Measurements from ENCODE around the gene SREBF1. TPM values are rescaled to one million over a fixed set of nuclear protein-coding genes. Genes with fewer than 3 reads are reported as not detected.

Gene SREBF1
- total and polyA plus RNA-seq, 2 of the 8 experiments (the other 6 are each of a cell fraction or from before 2014, with no cell fraction given): 28.6 to 70.8 TPM

DNA sequence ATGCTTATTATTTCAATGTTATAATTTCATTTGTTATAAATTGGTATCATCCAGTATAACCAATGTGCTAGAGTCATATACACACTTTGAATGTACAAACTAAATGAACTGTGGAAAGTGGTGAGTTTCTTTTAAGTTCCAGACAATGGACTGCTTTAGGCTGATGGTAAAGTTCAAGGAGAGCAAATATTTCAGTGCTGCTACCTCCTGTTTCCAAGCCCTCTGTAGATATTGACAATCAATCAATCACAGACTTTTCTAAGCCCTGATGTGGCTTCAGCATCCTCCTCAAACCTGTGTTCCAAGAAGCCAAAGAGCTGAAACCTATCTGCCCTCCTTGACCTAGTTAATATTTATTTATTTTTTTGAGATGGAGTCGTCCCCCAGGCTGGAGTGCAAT, 28.2 kb upstream of the SREBF1 start:
- no peak for FAIRE-seq
- H3K23ac ChIP-seq (ENCODE audit: insufficient read length): no peak overlapping the region
- H3K27ac ChIP-seq (ENCODE audit: low read depth, low read length): no peak overlapping the region
- DNase-seq (ENCODE audit: low read depth in 1 of 2, low spot score in 2 of 2): no peak
- peaks cover 7 to 18% (median 10%) of the 10 kb centered on the region in 4 experiments for H3K4me1 ChIP-seq (replicated peaks in 1 of 4; ENCODE audit: control insufficient read depth in 3 of 4, insufficient read depth in 4 of 4, low read length in 3 of 4)
- H3K18ac ChIP-seq (ENCODE audit: extremely low read depth, low read length): no peak overlapping the region
- no peak overlapping the region for H3K56ac ChIP-seq (replicated peaks; ENCODE audit: insufficient read length, low read depth, low read length)
- no peak overlapping the region for H2AFZ ChIP-seq (ENCODE audit: low read length)
- H3K79me1 ChIP-seq (ENCODE audit: low read depth, low read length): no peaks in the 10 kb centered on the region
- no peak overlapping the region for H3K9ac ChIP-seq (replicated peaks in 1 of 4; ENCODE audit: extremely low read depth in 1 of 4, low read depth in 3 of 4, low read length in 3 of 4)
- H2BK20ac ChIP-seq (ENCODE audit: low read length): no peak overlapping the region
- no peaks in the 10 kb centered on the region for H3K9me3 ChIP-seq (ENCODE audit: insufficient read depth in 2 of 2, low read depth in 1 of 2, low read length in 1 of 2)
- H4K5ac ChIP-seq (ENCODE audit: insufficient read length, low read depth, low read length): no peak overlapping the region
- H2BK12ac ChIP-seq (ENCODE audit: low read depth, low read length): no peak overlapping the region
- H3K4ac ChIP-seq (replicated peaks; ENCODE audit: insufficient read length, low read depth, low read length): no peak overlapping the region
- no peak overlapping the region for H2AK5ac ChIP-seq (ENCODE audit: low read depth, low read length)
- H4K91ac ChIP-seq (replicated peaks; ENCODE audit: insufficient read length, low read length): no peak overlapping the region
- H3K14ac ChIP-seq (ENCODE audit: insufficient read length): no peak overlapping the region
- H3K4me3 ChIP-seq (ENCODE audit: extremely low read depth in 1 of 4, insufficient read depth in 2 of 4, low read depth in 3 of 4, low read length in 4 of 4): no peak overlapping the region
- no peak overlapping the region for H2BK15ac ChIP-seq (ENCODE audit: low read length)
- H3K4me2 ChIP-seq (ENCODE audit: insufficient read depth in 1 of 2, low read depth in 2 of 2, low read length in 2 of 2): no peak overlapping the region
- H3K36me3 ChIP-seq (ENCODE audit: control insufficient read depth in 2 of 4, insufficient read depth in 4 of 4, low read length in 3 of 4): no peaks in the 10 kb centered on the region
- H3K23me2 ChIP-seq (ENCODE audit: low read depth, low read length): no peaks in the 10 kb centered on the region
- POLR2A ChIA-PET (ENCODE audit: partially characterized antibody): interaction anchor here (1.2 to 4.4 kb wide), 2 partner anchors 28 to 56 kb away, joined by 3 to 21 read pairs; partner anchors contain the start of gene SREBF1
- no peak overlapping the region for H2BK120ac ChIP-seq (replicated peaks; ENCODE audit: low read depth, low read length)
- CTCF ChIA-PET (ENCODE audit: partially characterized antibody): interaction anchor here (0.8 to 26.2 kb wide), 3 partner anchors 19 to 114 kb away, joined by 3 to 404 read pairs (median 375); no protein-coding TSS in a partner anchor
- H3K79me2 ChIP-seq (ENCODE audit: control insufficient read depth in 1 of 2, insufficient read depth in 2 of 2, low read length in 2 of 2): no peaks in the 10 kb centered on the region
- WGBS, 2 experiments (ENCODE audit: extremely low coverage in 1 of 2, insufficient coverage in 1 of 2, insufficient read length in 1 of 2, insufficient replicate concordance in 2 of 2, low coverage in 1 of 2, low lambda C conversion rate in 2 of 2, missing lambda C conversion rate in 1 of 2): 100% methylated on average over 1 of the region's 1 CpG; no CpG with 5 or more reads in 1 of the 2 experiments
- TF ChIP-seq TCF12 (IDR thresholded peaks at IDR 0.05; ENCODE audit: low read depth, low read length) (no peak), SIX5 (IDR thresholded peaks at IDR 0.05; ENCODE audit: low read depth, low read length) (no peak), EP300 (IDR thresholded peaks at IDR 0.05; ENCODE audit: borderline replicate concordance in 1 of 2, low read depth in 2 of 2, low read length in 2 of 2) (no peak), CREB1 (IDR thresholded peaks at IDR 0.05) (no peak), CEBPB (IDR thresholded peaks at IDR 0.05; ENCODE audit: low read depth, low read length) (no peak), HDAC6 (IDR thresholded peaks at IDR 0.05; ENCODE audit: low read depth, low read length) (no peak), RNF2 (IDR thresholded peaks at IDR 0.05; ENCODE audit: borderline replicate concordance, low read depth, low read length, missing control alignments, poor library complexity, severe bottlenecking) (no peak), SIRT6 (IDR thresholded peaks at IDR 0.05; ENCODE audit: low read length) (no peak)
- no peak overlapping the region for H2BK5ac ChIP-seq (ENCODE audit: low read depth, low read length)
- no peak overlapping the region for H4K8ac ChIP-seq (ENCODE audit: extremely low read depth, insufficient read depth, low read length)
- peaks cover 0 to 6% (median 2%) of the 10 kb centered on the region in 4 experiments; a peak in 2 of 7 replicates for H3K27me3 ChIP-seq (replicated peaks in 1 of 4; ENCODE audit: control insufficient read depth in 3 of 4, extremely low read depth in 1 of 4, insufficient read depth in 3 of 4, low read length in 3 of 4)
- H4K20me1 ChIP-seq (replicated peaks in 1 of 2; ENCODE audit: control insufficient read depth in 1 of 2, insufficient read depth in 2 of 2, low read length in 2 of 2): no peaks in the 10 kb centered on the region
